HCEC 1CT (cell line): ENCODE measurements around the gene MRPS25.
A peak's percentile ranks its signal among the peaks of the same experiment; 100 is the strongest.

ENCODE experiments used
- DNase-seq: peaks from one replicate; pipeline ENCODE4 v3.0.0-alpha.2; 2017

The MRPS25 gene

GRCh38 chr3:15081960-15082664 lies 17.0 kb upstream of the MRPS25 start:
- peak; percentile 59 for DNase-seq

DNA sequence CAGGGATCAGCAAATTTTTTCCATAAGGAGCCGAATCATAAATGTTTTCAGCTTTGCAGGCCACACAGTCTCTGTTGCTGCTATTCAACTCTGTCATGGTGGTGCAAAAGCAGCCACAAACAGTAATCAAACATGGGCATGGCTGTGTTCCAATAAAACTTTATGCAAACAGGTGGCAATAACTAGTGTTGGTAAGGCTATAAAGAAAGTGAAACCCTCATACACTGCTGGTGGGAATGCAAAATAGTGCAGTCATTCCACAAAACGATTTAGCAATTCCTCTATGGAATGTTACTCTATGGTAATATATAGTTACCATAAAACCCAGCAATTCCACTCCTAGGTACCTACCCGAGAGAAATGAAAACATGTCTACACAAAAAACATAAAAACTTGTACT lies 14.0 kb upstream of the MRPS25 start:
- no peak for DNase-seq

GRCh38 chr3:15074500-15074899 lies 9.4 kb upstream of the MRPS25 start:
- DNase-seq = no peak

DNA sequence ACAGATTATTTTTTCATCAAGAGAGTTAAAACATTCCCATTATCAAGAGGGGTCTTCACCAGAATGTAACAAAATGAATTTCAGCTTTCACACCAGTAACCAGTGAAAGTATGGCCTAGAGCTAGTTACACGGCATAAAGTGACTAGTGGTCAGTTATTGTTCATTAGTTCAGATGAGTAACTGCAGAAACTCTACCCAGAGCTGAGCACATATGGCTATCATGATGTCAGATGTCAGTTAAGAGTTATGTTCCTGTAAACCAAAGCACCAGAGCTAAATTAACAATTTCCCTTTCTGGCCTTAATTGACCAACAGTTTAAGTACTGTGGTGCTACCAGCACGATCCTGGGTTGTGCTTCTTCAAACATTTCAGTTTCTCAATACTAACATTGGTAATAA lies 6.6 kb upstream of the MRPS25 start:
- DNase-seq = no peak

DNA sequence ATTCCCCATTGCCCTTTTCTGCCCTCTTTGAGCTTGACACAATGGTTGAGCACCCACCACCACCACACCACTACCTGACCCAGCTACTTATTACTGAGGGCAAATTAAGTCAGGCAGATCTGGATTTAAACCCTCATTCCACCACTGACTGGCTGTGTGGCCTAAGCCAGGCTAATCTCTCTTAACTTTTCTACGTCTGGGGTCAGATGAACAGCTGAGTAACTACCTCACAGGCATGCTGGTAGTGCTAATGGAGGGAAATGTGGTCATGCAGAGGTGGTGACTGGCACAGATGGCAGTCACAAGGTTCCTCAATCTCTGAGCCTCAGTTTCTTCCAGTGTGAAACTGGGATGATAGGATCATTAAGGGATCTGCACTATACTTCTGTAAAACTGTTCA lies 4.3 kb upstream of the MRPS25 start:
- no peak for DNase-seq

DNA sequence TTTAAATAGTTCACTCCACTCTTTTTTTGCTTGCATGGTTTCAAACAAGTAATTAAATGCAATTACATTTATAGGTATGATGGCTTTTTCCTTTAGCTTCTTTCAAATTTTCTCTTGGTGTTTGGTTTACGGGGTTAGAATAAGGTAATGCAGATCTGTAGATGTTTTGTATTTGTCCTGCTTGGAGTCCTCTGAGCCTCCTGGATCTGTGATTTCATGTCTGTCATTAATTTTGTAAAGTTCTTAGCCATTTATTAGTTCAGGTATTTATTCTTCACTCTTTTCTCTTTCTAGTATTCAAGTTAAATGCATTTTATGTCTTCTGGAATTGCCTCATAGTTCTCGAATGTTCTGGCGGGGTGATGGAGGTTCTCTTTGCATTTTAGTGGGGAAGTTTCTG lies 1.4 kb upstream of the MRPS25 start:
- DNase-seq = no peak

DNA sequence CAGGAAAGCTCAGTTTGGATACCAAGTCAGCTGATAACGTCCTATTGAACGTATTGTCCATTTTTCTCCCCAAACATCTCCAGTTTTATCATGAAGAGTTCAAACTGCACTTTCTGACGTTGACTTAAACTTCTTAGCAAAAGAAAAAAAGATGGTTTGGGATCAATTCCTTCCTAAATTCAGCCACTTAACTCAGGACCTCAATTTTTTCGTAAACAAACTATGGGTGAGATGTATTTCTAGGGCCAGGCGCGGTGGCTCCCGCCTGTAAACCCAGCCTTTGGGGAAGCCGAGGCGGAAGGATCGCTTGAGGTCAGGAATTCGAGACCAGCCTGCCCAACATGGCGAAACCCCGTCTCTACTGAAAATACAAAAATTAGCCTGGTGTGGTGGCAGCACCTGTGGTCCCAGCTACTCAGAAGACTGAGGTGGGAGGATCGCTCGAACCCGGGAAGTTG lies 464 bp upstream of the MRPS25 start:
- no peak for DNase-seq

DNA sequence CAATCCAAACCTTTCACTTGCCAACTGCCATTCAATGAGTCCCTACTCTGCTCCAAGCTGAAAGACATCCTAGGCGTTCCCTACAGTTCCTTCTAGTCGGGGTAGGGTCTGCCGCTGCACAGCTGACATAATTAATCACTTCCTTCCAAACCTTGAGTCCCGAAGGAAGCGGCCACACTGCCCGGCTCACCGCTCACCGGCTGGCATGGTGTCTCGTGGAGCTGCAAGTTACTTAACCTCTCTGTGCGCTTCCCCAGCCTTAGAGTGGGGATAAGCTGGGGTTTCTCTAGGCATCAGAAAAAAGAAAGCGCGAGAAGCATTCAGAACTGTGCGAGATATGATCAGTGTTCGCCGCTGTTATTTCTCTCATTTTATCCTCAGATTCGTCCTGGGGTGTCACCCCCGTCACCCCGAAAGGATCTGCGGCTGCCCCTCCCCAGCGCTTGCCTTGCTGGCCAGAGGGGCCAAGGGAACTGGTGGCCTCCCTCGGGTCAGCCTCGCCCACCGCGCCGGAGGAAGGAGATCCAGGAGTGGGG lies 748 bp downstream of the MRPS25 start:
- DNase-seq = peak; percentile 25

DNA sequence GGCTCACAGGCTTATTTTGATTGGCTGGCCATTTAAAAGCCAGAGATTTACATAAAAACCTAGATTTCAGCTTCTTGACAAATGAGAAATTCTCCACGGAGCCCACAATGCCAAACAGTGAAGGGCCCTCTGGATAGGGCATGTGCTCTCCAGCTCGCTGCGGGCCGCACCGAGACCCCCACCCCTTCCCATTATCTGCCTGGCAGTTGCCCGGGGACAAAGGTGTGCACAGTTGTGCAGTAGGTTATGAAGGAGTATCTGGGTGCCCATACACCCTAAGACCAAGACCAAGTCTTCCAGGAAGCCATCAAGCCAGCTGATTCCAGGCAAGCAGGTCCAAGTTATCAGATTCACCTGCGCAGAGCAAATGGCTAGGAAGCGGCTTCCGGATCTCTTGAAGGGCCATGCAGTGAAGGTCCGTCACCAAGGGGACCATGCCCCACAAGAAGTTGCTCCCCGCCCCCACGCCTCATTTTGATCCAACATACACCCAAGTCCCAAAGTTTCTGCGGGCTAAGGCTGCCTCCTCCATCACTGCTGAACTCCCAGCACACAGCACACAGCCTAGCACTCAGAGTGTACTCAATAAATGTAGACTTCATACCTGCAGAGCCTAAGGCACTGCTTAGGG lies 1.3 kb downstream of the MRPS25 start:
- DNase-seq = no peak

DNA sequence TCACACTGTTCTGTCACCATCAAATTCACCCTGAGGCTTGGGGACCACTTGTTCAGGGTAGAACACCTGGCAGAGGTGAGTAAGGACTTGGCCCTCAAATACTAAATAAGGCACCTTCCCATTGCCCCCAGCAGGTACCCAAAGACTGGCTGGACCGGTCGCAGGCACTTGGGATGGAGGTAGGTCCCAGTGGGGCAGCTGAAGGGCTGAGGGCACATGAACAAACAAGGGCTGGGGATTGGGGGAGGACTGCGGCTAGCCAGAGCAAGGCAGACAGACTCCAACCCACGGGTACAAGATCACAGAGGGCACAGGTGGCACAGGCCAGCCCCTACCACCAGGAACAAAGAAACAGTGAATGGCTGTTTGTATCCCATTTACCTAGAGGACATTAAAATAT lies 1.9 kb downstream of the MRPS25 start:
- no peak for DNase-seq

- no peak for DNase-seq
Observed at GRCh38 chr3:15060029-15060428, 5.1 kb downstream of the MRPS25 start.

- DNase-seq = no peak
Observed at GRCh38 chr3:15056676-15057404, 8.3 kb downstream of the MRPS25 start.

DNA sequence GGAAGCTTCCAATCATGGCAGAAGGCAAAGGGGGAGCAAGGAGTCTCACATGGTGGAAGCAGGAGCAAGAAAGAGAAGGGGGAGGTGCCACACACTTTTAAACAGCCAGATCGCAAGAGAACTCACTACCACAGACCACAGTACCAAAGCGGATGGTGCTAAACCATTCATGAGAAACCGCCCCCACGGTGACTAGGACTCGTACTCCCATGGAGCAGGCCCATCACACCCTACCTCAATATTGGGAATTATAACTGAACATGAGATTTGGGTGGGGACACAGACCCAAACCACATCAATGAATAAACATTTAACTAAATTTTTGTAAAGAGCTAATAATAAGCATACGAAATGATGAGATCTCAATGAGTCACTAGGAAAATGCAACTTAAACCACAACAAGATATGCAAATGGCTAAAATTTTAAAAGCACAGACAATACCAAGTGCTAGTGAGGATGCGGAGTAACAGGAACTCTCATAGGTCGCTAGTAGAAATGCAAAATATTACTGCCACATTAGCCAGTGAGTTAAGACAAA lies 10.0 kb downstream of the MRPS25 start:
- peak; percentile 52 for DNase-seq

GRCh38 chr3:15053541-15053940 lies 11.6 kb downstream of the MRPS25 start:
- DNase-seq = no peak

DNA sequence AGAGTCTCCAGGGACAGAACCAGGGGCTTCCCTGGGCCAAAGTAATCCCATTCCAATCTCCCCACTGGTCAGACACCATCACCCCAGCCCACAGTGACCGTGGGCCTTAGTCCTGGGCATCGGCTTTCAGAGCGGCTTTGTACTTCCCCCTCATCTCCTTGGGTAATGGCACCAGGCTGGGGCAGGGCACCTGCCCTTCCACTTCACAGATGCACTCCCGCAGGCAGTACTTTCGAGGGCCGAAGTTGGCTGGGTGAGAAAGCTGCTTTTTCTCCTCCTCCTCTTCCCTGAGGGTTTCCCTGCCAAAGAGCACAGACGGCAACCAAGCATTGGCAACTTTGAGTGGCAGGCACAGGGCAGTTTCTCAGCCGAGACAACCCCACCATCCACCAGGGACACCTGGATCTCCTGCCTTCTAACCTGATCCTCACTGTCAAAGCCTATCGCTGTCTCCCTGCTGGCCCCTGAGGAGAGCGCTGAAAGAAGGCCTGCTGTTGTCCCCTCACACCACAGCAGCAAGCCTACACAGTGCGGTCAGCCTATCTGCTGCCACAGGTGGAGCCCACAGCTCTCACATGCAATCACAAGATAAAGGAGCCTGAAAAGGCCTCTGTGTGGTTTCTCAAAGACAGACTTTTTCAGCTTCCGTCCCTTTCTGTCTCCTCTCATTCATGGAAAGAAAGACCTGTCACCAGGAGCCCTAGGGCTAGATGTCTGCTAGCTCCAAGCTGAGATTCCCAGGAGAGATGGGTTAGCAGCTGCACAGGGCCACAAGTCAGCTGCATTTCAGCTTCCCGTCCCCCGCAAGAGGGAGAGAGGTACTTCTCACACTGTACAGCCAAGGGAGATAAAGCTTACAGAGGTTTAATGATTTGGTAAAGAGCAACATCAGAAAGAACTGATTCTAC lies 12.5 kb downstream of the MRPS25 start:
- DNase-seq = no peak

DNA sequence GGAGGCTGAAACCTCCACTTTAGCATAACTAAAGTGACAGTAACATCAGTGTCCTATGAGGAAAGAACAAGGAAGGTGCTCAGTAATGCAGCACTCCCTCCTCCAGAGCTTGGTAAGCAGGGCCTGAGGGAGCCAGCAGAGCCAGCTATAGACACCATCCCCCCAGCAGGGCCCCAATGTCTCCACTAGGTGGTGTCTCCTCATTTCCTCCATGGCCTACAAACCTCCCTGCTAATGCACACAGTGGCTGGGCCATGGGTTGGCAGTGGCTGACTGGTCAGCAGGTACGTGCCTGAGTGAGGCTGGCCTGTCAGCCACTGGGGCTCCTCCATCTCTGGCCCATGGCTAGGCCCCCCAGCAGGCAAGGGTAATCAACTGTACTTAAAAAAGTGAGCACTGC lies 13.6 kb downstream of the MRPS25 start:
- peak; percentile 48 for DNase-seq

GRCh38 chr3:15050405-15051092 lies 14.6 kb downstream of the MRPS25 start:
- DNase-seq = no peak

GRCh38 chr3:15049584-15049983 lies 15.5 kb downstream of the MRPS25 start:
- no peak for DNase-seq

DNA sequence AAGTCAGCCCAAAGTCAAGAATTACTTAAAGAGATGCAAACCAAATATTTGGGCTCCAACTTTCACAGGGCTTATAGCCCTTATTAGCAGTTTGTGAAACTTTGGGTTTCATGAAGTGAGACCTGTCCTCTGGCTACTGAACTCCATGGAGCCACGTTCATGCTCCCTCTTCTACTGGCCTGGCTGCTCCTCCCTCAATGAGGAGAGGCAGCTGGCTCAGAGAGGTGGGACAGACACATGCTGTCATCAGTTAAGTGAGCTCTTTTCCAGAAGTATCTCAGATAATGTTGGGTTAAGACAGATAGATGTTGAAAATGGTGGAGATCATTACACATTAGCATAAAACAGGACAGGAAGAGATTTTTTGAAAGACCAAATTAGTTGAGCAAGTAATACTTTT lies 19.4 kb downstream of the MRPS25 start:
- no peak for DNase-seq

- DNase-seq = no peak
Observed at GRCh38 chr3:15044326-15044725, 20.8 kb downstream of the MRPS25 start.

DNA sequence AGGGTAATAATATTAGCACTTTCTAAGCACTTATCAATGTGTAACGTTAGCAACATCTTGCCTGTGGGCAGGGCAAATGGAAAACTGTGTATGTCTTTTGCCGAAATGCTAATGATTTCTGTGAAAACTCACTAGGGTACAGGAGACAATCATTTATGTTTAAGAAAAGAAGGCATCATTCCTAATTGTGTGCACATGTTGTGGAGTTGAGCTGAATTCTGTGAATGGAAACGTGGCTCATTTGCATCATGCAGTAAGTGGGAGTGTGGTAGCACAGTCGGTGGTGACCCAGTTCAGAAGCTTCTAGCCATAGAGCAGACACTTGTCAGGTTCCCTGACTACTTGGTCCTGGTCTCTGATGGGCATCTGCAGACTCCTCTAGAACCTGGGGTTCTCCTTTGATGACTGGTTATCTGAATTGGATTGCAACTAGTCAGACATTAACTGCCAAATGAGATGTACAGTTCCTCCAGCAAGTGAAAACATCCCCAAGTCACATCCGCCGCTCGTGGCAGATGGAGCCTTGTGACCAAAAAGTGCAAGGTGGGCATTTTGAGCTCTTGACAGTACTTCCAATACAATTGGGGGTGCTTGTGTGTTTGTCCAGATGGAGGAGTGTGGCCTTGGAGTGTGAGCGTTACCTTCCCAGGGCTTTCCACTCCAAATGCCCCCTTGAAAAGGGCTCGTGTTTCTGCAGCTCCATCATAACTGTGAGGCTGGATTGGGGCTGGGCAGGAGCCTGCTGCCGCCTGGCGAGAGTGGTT lies 21.5 kb downstream of the MRPS25 start:
- DNase-seq = no peak
